Fibroblast of the aortic adventitia (primary cell): Measurements from ENCODE around the gene SNTB2. TPM values are rescaled to one million over a fixed set of nuclear protein-coding genes. Genes with fewer than 3 reads are reported as not detected.
A peak's percentile ranks its signal among the peaks of the same experiment; 100 is the strongest.
"Not testable (repeated sequence)": the region's sequence is repeated elsewhere in the genome, so short reads cannot be mapped to it uniquely, and the experiment has no call there.

Experiments
- DNase-seq: peaks from one replicate; pipeline ENCODE4 v3.0.0-alpha.2; 2010; ENCODE audit warnings: low read depth
- H3K4me3 ChIP-seq: 2 replicates; pipeline ENCODE4 v1.5.1; 2011; ENCODE audit warnings: low read depth, mild to moderate bottlenecking, control low read depth, low read length, moderate library complexity
- CTCF ChIP-seq: IDR thresholded peaks from 2 replicates; pipeline ENCODE4 v1.5.1; 2011; ENCODE audit warnings: mild to moderate bottlenecking, low read length, control low read depth, inconsistent platforms; ENCODE audit not compliant: insufficient read depth
- total RNA-seq: library from RNA; depleted of rRNA; stranded (reverse); fragments of >200 nt; gene quantifications from 2 replicates; pipeline ENCODE4 v1.2.3, GENCODE V29; 2012; ENCODE audit warnings: low replicate concordance

The SNTB2 gene
- total RNA-seq, 1 donor, result 40.6 TPM

DNA sequence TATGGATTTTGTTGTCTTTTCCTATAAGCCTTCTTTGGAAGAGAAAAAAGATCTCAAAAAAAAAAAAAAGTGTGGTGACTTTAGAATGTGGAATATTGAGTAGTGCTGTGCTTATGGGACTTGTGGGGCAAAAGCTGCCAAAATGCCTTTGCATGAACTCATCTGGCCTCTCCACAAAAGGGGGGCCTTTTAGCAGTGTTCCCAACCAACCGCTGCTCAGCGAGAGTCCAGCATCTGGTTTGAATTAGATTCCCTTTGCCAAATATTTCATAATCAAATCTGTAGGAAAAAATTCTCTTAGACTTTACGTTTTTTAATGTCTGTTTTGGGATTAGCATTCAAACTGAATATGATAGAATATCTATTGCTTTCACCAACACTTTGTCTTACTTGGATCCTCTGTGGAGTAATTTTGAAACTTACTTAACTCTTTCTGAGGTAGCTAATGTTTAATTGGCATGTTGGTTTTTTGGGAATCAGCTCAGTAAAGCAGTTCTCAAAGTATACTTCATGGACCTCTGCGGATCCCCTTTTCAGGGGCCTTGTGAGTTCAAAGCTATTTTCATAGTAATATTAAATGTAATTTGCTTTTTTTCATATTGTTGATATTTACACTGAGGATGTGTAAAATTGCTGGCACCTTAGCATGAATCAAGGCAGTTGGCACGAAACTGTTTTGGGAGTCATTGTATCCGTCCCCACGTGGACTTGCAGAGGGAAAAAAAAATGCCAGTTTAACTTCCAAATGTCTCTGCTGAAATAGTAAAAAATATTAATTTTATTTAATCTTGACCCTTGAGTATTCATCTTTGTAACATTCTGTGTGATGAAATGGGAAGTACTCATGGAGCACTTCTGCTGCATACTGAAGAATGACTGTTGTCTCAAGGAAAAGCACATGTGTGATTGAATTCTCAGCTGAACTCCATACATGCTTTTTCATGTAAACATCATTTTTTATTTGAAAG is 89.5 kb downstream of the SNTB2 start:
- H3K4me3 ChIP-seq, result no peak overlapping the region
- DNase-seq, result peak; percentile 98
- no peak for TF ChIP-seq CTCF

- TF ChIP-seq CTCF, result no peak
- H3K4me3 ChIP-seq, result no peak overlapping the region
- peak; percentile 22 for DNase-seq
Observed at GRCh38 chr16:69277413-69277812, 90.4 kb downstream of the SNTB2 start.

- DNase-seq, result no peak
- no peak for TF ChIP-seq CTCF
- H3K4me3 ChIP-seq, result no peak overlapping the region
Observed at GRCh38 chr16:69283851-69284250, 96.9 kb downstream of the SNTB2 start.

DNA sequence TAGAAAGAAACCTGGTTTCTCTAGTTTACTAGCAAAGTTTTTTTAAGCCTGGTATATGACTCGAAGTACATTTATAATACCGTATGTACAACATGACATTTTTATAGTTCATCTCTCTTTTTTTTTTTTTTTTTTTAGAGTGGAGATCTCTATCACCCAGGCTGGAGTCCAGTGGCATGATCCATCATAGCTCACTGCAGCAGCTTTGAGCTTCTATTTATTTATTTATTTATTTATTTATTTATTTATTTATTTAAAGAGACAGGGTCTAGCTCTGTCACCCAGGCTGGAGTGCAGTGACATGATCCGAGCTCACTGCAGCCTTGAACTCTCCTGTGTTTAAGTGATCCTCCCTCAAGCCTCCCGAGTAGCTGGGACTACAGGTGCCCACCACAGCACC is 98.3 kb downstream of the SNTB2 start:
- no peak overlapping the region for H3K4me3 ChIP-seq
- no peak for TF ChIP-seq CTCF
- no peak for DNase-seq

DNA sequence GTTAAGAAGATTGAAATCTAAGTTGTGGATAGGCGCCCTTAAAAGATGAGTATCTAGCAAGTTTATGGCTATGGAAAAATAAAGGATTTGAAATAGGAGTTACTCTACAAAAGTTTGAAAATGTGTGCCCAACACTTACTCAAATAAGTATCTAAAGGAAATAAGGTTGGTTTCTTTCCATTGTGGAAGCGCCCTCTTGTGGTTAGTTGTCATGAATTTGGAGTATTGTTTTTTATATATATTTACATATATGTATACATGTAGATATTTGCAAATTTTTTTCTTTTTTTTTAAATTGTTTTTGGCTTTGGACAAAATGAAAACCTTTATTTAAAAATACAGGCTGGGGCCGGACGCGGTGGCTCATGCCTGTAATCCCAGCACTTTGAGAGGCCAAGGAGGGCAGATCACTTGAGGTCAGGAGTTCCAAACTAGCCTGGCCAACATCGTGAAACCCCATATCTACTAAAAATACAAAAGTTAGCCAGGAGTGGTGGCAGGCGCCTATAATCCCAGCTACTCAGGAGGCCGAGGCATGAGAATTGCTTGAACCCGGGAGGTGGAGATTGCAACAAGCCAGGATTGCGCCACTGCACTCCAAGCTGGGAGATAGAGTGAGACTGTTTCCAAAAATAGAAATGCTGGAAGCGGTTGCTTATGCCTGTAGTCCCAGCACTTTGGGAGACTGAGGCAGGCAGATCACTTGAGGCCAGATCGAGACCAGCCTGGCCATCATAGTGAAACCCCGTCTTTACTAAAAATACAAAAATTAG is 100.2 kb downstream of the SNTB2 start:
- no peak overlapping the region for H3K4me3 ChIP-seq
- peak; percentile 50 for TF ChIP-seq CTCF
- peak; percentile 88 for DNase-seq

GRCh38 chr16:69291657-69292056 is 104.7 kb downstream of the SNTB2 start:
- not testable (repeated sequence) for DNase-seq, H3K4me3 ChIP-seq

DNA sequence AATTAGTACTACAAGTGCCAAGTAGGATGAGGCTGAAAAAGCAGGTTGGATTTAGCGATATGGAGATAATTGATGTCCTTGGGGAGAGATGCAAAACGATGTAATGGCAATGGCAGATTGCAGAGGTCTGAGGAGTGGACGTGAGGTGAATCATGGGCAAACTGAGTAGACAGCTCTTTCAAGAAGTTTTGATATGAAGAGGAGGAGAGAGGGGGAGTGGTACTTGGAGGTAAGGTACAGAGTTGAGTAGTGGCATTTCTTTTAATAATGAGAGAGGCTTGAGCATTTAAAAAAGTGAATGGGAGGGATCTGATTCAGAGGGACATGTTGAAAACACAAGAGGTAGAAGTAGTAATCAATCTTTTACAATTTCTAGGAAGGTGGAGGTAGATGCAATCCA is 106.4 kb downstream of the SNTB2 start:
- no peak for TF ChIP-seq CTCF
- DNase-seq, result no peak
- no peak overlapping the region for H3K4me3 ChIP-seq
